Endodermal cell (in vitro differentiated cells): ENCODE data around the gene KIAA1614. TPM values are rescaled to one million over a fixed set of nuclear protein-coding genes. Genes with fewer than 3 reads are reported as not detected.

Experiments used
- DNase-seq: peaks from one replicate; pipeline ENCODE4 v3.0.0-alpha.2; 2017
- H3K27ac ChIP-seq: 2 replicates; pipeline ENCODE4 v1.5.1; 2013; ENCODE audit warnings: mild to moderate bottlenecking, low read depth, low read length, moderate library complexity
- H3K27me3 ChIP-seq: 2 replicates; pipeline ENCODE4 v1.6.1; 2013; ENCODE audit warnings: mild to moderate bottlenecking, low read length, moderate library complexity; ENCODE audit not compliant: insufficient read depth, control insufficient read depth, poor library complexity, severe bottlenecking
- H3K36me3 ChIP-seq: 2 replicates; pipeline ENCODE4 v1.7.0; 2013; ENCODE audit warnings: mild to moderate bottlenecking, low read length, moderate library complexity; ENCODE audit not compliant: control insufficient read depth, insufficient read depth
- H3K4me1 ChIP-seq: one replicate; pipeline ENCODE4 v1.7.0; 2013; ENCODE audit warnings: low read length; ENCODE audit not compliant: control insufficient read depth, insufficient read depth
- H3K4me3 ChIP-seq: 2 replicates; pipeline ENCODE4 v1.5.1; 2013; ENCODE audit warnings: mild to moderate bottlenecking, low read length, moderate library complexity
- H3K9ac ChIP-seq: 2 replicates; pipeline ENCODE4 v1.6.1; 2013; ENCODE audit warnings: mild to moderate bottlenecking, low read length, moderate library complexity; ENCODE audit not compliant: poor library complexity, severe bottlenecking; ENCODE audit errors: extremely low read depth
- H3K9me3 ChIP-seq: 2 replicates; pipeline ENCODE4 v1.6.1; 2013; ENCODE audit warnings: mild to moderate bottlenecking, low read length, moderate library complexity; ENCODE audit not compliant: control insufficient read depth
- H3K27ac Mint-ChIP-seq: 2 replicates; pipeline ENCODE4 v1.8.0; 2020; ENCODE audit warnings: mixed read lengths
- H3K27me3 Mint-ChIP-seq: 2 replicates; pipeline ENCODE4 v1.8.0; 2021; ENCODE audit warnings: mild to moderate bottlenecking, mixed read lengths; ENCODE audit not compliant: insufficient read depth
- H3K36me3 Mint-ChIP-seq: 2 replicates; pipeline ENCODE4 v1.8.0; 2020; ENCODE audit warnings: low read depth, mixed read lengths
- H3K4me1 Mint-ChIP-seq: 2 replicates; pipeline ENCODE4 v1.8.0; 2020; ENCODE audit warnings: mixed read lengths
- H3K4me3 Mint-ChIP-seq: 2 replicates; pipeline ENCODE4 v1.8.0; 2020; ENCODE audit warnings: mild to moderate bottlenecking, moderate library complexity, mixed read lengths
- H3K9me3 Mint-ChIP-seq: 2 replicates; pipeline ENCODE4 v1.8.0; 2020; ENCODE audit warnings: mild to moderate bottlenecking, mixed read lengths
- CTCF ChIP-seq: fragments of 200-600 bp; sonication (generic); conservative IDR thresholded peaks from 2 replicates; pipeline ENCODE4 v1.5.0; 2021; ENCODE audit warnings: antibody characterized with exemption, mild to moderate bottlenecking
- WGBS, 2 experiments: methylation state at CpG; one replicate each; pipeline versions ENCODE4 v1.1.5 to v1.1.7; 2013; ENCODE audit warnings: missing lambda C conversion rate in 2 of 2, mixed read lengths in 1 of 2; ENCODE audit not compliant: insufficient coverage in 1 of 2, insufficient read length in 1 of 2; 5-methylcytosine and 5-hydroxymethylcytosine counted together
- total RNA-seq, 2 donors: library from RNA; stranded (reverse); fragmentation: NEBNext Ultra II Directional in 1 of 2; extraction: Animal tissue kit (Norgen Biotek cat#: 25700) in 1 of 2; gene quantifications; 2 replicates in 1 of 2; 3 replicates in 1 of 2; pipeline ENCODE4 v1.2.1, GENCODE V29; 2021

The KIAA1614 gene
- total RNA-seq, 2 donors from 2014 or later, result 3.3 to 5.8 TPM

- no peaks in the 10 kb centered on the region for H3K27me3 Mint-ChIP-seq
- DNase-seq, result no peak
- WGBS, 2 experiments, result 92 to 100% methylated on average over 1 to 4 of the region's 4 CpGs
- H3K4me1 ChIP-seq, result no peaks in the 10 kb centered on the region
- H3K27ac ChIP-seq, result no peak overlapping the region
- no peak for TF ChIP-seq CTCF
- no peaks in the 10 kb centered on the region for H3K4me1 Mint-ChIP-seq
- H3K36me3 ChIP-seq, result peaks cover 49% of the 10 kb centered on the region
- H3K9ac ChIP-seq, result no peak overlapping the region
- peaks cover 27% of the 10 kb centered on the region for H3K9me3 Mint-ChIP-seq
- no peak overlapping the region for H3K27ac Mint-ChIP-seq
- H3K9me3 ChIP-seq, result peaks cover 23% of the 10 kb centered on the region
- no peak overlapping the region for H3K4me3 ChIP-seq
- H3K27me3 ChIP-seq, result no peaks in the 10 kb centered on the region
- H3K4me3 Mint-ChIP-seq, result no peak overlapping the region
- H3K36me3 Mint-ChIP-seq, result peaks cover 53% of the 10 kb centered on the region
Measured at GRCh38 chr1:180962178-180962577, 49.5 kb downstream of the KIAA1614 start.

- H3K4me1 ChIP-seq, result no peaks in the 10 kb centered on the region
- H3K9ac ChIP-seq, result no peak overlapping the region
- peaks cover 21% of the 10 kb centered on the region for H3K9me3 ChIP-seq
- Mint-ChIP-seq H3K27ac (no peak overlapping the region), H3K36me3 (peaks cover 47% of the 10 kb centered on the region), H3K9me3 (peaks cover 20% of the 10 kb centered on the region), H3K4me3 (no peak overlapping the region), H3K27me3 (no peaks in the 10 kb centered on the region), H3K4me1 (no peaks in the 10 kb centered on the region)
- DNase-seq, result no peak
- no peak overlapping the region for H3K4me3 ChIP-seq
- H3K27me3 ChIP-seq, result no peaks in the 10 kb centered on the region
- TF ChIP-seq CTCF, result no peak
- 89 to 90% methylated on average over 6 to 10 of the region's 10 CpGs for WGBS, 2 experiments
- no peak overlapping the region for H3K27ac ChIP-seq
- H3K36me3 ChIP-seq, result peaks cover 40% of the 10 kb centered on the region
Measured at GRCh38 chr1:180964056-180964455, 51.4 kb downstream of the KIAA1614 start.

- 93 to 97% methylated on average over 6 of the region's 6 CpGs for WGBS, 2 experiments
- TF ChIP-seq CTCF, result no peak
- H3K36me3 ChIP-seq, result peaks cover 35% of the 10 kb centered on the region
- H3K36me3 Mint-ChIP-seq, result peaks cover 47% of the 10 kb centered on the region
- H3K27me3 Mint-ChIP-seq, result no peaks in the 10 kb centered on the region
- no peak overlapping the region for H3K27ac Mint-ChIP-seq
- H3K9me3 ChIP-seq, result peaks cover 17% of the 10 kb centered on the region
- peak; percentile 20 for DNase-seq
- no peaks in the 10 kb centered on the region for H3K27me3 ChIP-seq
- H3K4me3 Mint-ChIP-seq, result no peak overlapping the region
- H3K4me1 ChIP-seq, result no peaks in the 10 kb centered on the region
- H3K4me1 Mint-ChIP-seq, result no peaks in the 10 kb centered on the region
- no peak overlapping the region for H3K27ac ChIP-seq
- H3K9ac ChIP-seq, result no peak overlapping the region
- H3K9me3 Mint-ChIP-seq, result peaks cover 15% of the 10 kb centered on the region
- no peak overlapping the region for H3K4me3 ChIP-seq
Measured at GRCh38 chr1:180964595-180964994, 51.9 kb downstream of the KIAA1614 start.
